BJ (cell line): ENCODE measurements around the gene TIMM13. TPM values are rescaled to one million over a fixed set of nuclear protein-coding genes. Genes with fewer than 3 reads are reported as not detected.
"Not testable (repeated sequence)": the region's sequence is repeated elsewhere in the genome, so short reads cannot be mapped to it uniquely, and the experiment has no call there.

Source experiments
- CTCF ChIA-PET: fragments of 350-600 bp; formaldehyde crosslinking; extraction: SDS; loops from one replicate; lab custom pipeline; 2021; ENCODE audit warnings: antibody characterized with exemption, inconsistent platforms; lab: Yijun Ruan, JAX
- POLR2A ChIA-PET: fragments of 300-600 bp; sonication (Branson Sonifier 250); formaldehyde crosslinking; extraction: SDS; loops from one replicate; lab custom pipeline; 2021; ENCODE audit warnings: antibody characterized with exemption; lab: Charles Lee
- DNase-seq: peaks from one replicate; pipeline ENCODE4 v3.0.0-alpha.2; 2011; ENCODE audit warnings: low read depth
- H3K27me3 ChIP-seq: 2 replicates; pipeline ENCODE4 v1.6.0; 2011; ENCODE audit warnings: low read length; ENCODE audit not compliant: control insufficient read depth, insufficient read depth
- H3K36me3 ChIP-seq: 2 replicates; pipeline ENCODE4 v1.5.1; 2011; ENCODE audit warnings: low read length; ENCODE audit not compliant: control insufficient read depth, insufficient read depth
- H3K4me3 ChIP-seq: 2 replicates; pipeline ENCODE4 v1.5.1; 2011; ENCODE audit warnings: low read depth, mild to moderate bottlenecking, control low read depth, low read length
- polyA plus RNA-seq: library from polyadenylated mRNA; depleted of rRNA; stranded (reverse); fragments of >200 nt; gene quantifications from 2 replicates; pipeline ENCODE4 v1.2.3, GENCODE V29; 2011
- TF ChIP-seq, protein P1 (sequence below): IDR thresholded peaks from 2 replicates; pipeline ENCODE4 v1.5.1; 2011; ENCODE audit warnings: low read depth, mild to moderate bottlenecking, control low read depth, inconsistent platforms, low read length, moderate library complexity; ENCODE audit not compliant: insufficient read depth

Gene TIMM13
- polyA plus RNA-seq, 1 experiment = 50.7 TPM

DNA sequence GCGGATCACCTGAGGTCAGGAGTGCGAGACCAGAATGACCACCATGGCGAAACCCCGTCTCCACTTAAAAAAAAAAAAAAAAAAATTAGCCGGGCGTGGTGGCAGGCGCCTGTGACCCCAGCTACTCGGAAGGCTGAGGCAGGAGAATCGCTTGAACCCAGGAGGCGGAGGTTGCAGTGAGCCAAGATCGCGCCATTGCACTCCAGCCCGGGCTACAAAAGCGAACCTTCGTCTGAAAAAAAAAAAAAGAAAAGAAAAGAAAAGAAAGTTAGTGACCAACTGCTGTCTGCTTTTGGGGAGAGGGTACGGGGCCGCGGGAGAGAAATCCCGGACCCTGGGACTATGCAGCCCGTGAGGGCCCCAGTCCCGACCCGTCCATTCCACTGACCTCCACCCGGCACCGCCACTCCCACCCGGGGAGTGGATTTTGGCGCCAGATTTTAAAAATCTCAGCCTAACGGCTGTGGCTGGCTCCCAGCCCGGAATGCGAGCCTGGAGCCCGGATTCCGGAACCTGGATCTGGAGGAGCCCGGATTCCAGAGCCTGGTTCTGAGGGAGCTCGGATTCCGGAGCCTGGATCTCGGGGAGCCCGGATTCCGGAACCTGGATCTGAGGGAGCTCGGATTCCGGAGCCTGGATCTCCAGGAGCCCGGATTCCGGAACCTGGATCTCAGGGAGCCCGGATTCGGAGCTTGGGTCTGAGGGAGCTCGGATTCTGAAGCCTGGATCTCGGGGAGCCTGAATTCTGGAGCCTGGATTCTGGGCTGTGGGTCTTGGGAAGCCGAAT lies 35.4 kb upstream of the TIMM13 start:
- Histone ChIP-seq H3K27me3 (no peaks in the 10 kb centered on the region), H3K36me3 (no peaks in the 10 kb centered on the region), H3K4me3 (peak overlapping the region; percentile 48)
- TF ChIP-seq, protein P1, sequence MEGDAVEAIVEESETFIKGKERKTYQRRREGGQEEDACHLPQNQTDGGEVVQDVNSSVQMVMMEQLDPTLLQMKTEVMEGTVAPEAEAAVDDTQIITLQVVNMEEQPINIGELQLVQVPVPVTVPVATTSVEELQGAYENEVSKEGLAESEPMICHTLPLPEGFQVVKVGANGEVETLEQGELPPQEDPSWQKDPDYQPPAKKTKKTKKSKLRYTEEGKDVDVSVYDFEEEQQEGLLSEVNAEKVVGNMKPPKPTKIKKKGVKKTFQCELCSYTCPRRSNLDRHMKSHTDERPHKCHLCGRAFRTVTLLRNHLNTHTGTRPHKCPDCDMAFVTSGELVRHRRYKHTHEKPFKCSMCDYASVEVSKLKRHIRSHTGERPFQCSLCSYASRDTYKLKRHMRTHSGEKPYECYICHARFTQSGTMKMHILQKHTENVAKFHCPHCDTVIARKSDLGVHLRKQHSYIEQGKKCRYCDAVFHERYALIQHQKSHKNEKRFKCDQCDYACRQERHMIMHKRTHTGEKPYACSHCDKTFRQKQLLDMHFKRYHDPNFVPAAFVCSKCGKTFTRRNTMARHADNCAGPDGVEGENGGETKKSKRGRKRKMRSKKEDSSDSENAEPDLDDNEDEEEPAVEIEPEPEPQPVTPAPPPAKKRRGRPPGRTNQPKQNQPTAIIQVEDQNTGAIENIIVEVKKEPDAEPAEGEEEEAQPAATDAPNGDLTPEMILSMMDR = no peak
- ChIA-PET CTCF (interaction anchor here (0.6 to 2.9 kb wide), 9 partner anchors 11 to 152 kb away, joined by 3 to 18 read pairs (median 4); no protein-coding TSS in a partner anchor), POLR2A (interaction anchor here (0.6 to 1.9 kb wide), 5 partner anchors 13 to 321 kb away, joined by 3 to 9 read pairs (median 4); partner anchors contain the start of gene GADD45B)
- peak; percentile 57 for DNase-seq

DNA sequence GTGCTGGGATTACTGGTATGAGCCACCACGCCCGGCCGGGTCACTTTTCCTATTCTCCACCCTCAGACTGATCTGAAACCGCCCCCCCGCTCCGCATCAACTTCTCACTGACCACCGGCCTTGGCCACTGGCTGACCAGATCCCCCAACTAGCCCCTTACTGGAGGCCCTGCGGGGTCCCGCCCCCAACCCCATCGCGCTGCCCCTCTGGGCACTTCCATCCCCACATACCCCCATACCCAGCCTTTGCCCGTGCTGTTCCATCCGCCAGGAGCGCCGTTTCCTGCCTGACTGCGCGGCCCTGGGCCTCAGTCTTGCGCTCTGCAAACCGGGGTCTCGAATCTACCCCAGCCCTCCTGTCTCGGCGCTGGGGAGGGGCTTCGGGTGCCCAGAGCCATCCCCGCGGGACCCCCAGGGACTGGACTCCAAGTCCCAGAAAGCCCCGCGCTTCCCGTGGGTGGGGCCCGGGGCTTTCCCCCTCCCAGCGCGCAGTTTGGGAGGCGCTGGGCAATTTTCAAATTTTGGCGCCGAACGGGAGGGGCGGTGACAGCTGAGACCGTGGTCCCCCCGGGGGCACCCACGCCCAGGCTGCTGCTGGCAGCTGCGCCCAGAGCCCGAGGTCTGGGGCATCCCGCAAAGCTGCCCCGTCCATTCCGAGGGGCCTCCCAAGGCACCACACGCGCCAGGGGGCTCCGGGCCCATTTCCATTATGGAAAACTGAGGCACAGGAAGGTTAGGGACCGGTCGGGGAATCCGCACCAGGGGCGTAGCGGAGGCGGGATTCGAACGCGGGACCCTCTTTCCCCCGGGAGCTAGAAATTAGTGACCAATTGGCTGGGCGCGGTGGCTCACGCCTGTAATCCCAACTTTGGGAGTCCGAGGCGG lies 34.6 kb upstream of the TIMM13 start:
- TF ChIP-seq, protein P1 = peak; percentile 50
- ChIA-PET CTCF (interaction anchor here (0.6 to 1.7 kb wide), 3 partner anchors 15 to 152 kb away, joined by 3 to 5 read pairs (median 3); no protein-coding TSS in a partner anchor), POLR2A (no interaction called here)
- H3K4me3 ChIP-seq = peak overlapping the region; percentile 48
- H3K36me3 ChIP-seq = no peaks in the 10 kb centered on the region
- no peak for DNase-seq
- no peaks in the 10 kb centered on the region for H3K27me3 ChIP-seq

DNA sequence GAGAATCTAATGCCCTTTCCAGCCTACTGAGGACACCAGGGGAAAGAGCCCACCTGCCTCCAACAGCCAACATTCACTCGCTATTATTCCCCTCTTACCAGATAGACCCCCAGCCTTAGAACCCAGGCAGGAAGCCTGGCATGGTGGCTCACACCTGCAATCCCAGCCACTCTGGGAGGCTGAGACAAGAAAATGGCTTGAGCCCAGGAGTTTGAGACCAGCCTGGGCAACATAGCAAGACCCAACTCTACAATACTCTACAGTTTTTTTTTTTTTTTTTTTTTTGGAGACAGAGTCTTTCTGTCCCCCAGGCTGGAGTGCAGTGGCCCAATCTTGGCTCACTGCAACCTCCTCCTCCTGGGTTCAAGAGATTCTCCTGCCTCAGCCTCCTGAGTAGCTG lies 32.9 kb upstream of the TIMM13 start:
- ChIA-PET POLR2A (no interaction called here), CTCF (interaction anchor here (1.7 kb wide), 1 partner anchor 154 kb away, joined by 5 read pairs; no protein-coding TSS in a partner anchor)
- no peaks in the 10 kb centered on the region for H3K27me3 ChIP-seq
- TF ChIP-seq, protein P1 = no peak
- no peak overlapping the region for H3K4me3 ChIP-seq
- no peak for DNase-seq
- no peaks in the 10 kb centered on the region for H3K36me3 ChIP-seq

DNA sequence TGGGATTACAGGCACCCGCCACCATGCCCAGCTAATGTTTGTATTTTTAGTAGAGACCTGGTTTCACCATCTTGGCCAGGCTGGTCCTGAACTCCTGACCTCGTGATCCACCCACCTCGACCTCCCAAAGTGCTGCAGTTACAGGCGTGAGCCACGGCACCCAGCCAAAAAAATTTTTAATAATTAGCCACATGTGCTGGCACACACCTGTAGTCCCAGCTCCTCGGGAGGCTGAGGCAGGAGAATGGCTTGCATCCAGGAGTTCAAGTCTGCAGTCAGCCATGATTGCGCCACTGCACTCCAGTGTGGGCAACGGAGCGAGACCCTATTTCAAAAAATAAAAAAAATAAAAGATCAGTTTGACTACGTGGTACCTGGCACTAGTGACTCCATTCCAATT lies 31.4 kb upstream of the TIMM13 start:
- H3K27me3 ChIP-seq, H3K36me3 ChIP-seq, POLR2A ChIA-PET, H3K4me3 ChIP-seq, DNase-seq: not testable (repeated sequence)
- CTCF ChIA-PET = interaction anchor here (0.7 kb wide), 1 partner anchor 177 kb away, joined by 3 read pairs; no protein-coding TSS in a partner anchor

DNA sequence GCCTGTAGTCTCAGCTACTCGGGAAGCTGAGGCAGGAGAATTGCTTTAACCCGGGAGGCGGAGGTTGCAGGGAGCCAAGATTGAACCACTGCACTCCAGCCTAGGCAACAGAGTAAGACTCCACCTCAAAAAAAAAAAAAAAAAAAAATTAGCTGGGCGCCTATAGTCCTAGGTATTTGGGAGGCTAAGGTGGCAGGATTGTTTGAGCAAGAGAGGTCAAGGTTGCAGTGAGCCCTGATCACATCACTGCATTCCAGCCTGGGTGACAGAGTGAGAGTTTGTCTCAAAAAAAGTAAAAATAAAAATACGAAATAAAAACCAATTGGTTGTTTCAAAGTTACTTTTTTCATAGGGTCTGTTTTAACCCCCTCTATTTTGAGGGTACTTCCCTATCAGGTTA lies 30.7 kb upstream of the TIMM13 start:
- ChIA-PET POLR2A (no interaction called here), CTCF (interaction anchor here (1.6 kb wide), 1 partner anchor 157 kb away, joined by 5 read pairs; no protein-coding TSS in a partner anchor)
- TF ChIP-seq, protein P1 = no peak
- H3K4me3 ChIP-seq = no peak overlapping the region
- H3K27me3 ChIP-seq = no peaks in the 10 kb centered on the region
- H3K36me3 ChIP-seq = no peaks in the 10 kb centered on the region
- no peak for DNase-seq
